Lung (tissue), 12 donors: ENCODE results near the gene SPATS2L. TPM values are rescaled to one million over a fixed set of nuclear protein-coding genes. Genes with fewer than 3 reads are reported as not detected.

Source experiments
- ATAC-seq: fragments of 200-7000 bp; cut with Tn5 transposase; one replicate; pipeline ENCODE4 v1.9.1; 2020; ENCODE audit warnings: moderate number of reproducible peaks; ENCODE audit not compliant: insufficient read depth, low FRiP score
- DNase-seq, 3 donors: peaks; one replicate each; pipeline ENCODE4 v3.0.0-alpha.2; 2013 to 2017
- H3K27ac ChIP-seq, 2 donors: one replicate each; pipeline ENCODE4 v1.5.1; 2013; ENCODE audit warnings: mild to moderate bottlenecking in 2 of 2, moderate library complexity in 2 of 2, control low read depth in 1 of 2, inconsistent platforms in 1 of 2, low read depth in 1 of 2, low read length in 1 of 2
- H3K27me3 ChIP-seq, 3 donors: one replicate each; pipeline ENCODE4 v1.5.1; 2013; ENCODE audit warnings: low read length in 2 of 3; ENCODE audit not compliant: control insufficient read depth in 3 of 3, insufficient read depth in 3 of 3
- H3K36me3 ChIP-seq, 4 donors: one replicate each; pipeline ENCODE4 v1.5.1; 2013; ENCODE audit warnings: low read length in 4 of 4, mild to moderate bottlenecking in 1 of 4, moderate library complexity in 1 of 4; ENCODE audit not compliant: control insufficient read depth in 4 of 4, insufficient read depth in 4 of 4
- H3K4me1 ChIP-seq, 5 donors: one replicate each; pipeline ENCODE4 v1.5.1; 2013; ENCODE audit warnings: low read length in 5 of 5, mild to moderate bottlenecking in 2 of 5, moderate library complexity in 1 of 5; ENCODE audit not compliant: control insufficient read depth in 5 of 5, insufficient read depth in 5 of 5
- H3K4me3 ChIP-seq: one replicate; pipeline ENCODE4 v1.5.1; 2013; ENCODE audit warnings: mild to moderate bottlenecking, control low read depth, moderate library complexity
- H3K9ac ChIP-seq, 2 donors: one replicate each; pipeline ENCODE4 v1.5.1; 2013; ENCODE audit warnings: low read length in 2 of 2, control low read depth in 1 of 2; ENCODE audit not compliant: insufficient read depth in 1 of 2
- H3K9me3 ChIP-seq, 4 donors: one replicate each; pipeline ENCODE4 v1.5.1; 2013; ENCODE audit warnings: low read length in 3 of 4, mild to moderate bottlenecking in 1 of 4, moderate library complexity in 1 of 4; ENCODE audit not compliant: control insufficient read depth in 4 of 4, insufficient read depth in 3 of 4
- CTCF ChIP-seq: IDR thresholded peaks from 2 replicates; pipeline ENCODE4 v1.5.1; 2012; ENCODE audit warnings: mild to moderate bottlenecking; ENCODE audit errors: control extremely low read depth, extremely low read depth
- WGBS, 2 donors: extraction: QIAGEN DNeasy Blood & Tissue Kit; methylation state at CpG; one replicate each; pipeline ENCODE4 v1.1.7; 2013; 5-methylcytosine and 5-hydroxymethylcytosine counted together
- polyA plus RNA-seq, 2 donors: library from polyadenylated mRNA; stranded (reverse); fragments of 200-250 nt; gene quantifications; one replicate each; pipeline ENCODE4 v1.2.1, GENCODE V29; 2013
- total RNA-seq, 2 donors: library from RNA; depleted of rRNA in 1 of 2; stranded (reverse); fragments of >200 nt in 1 of 2; gene quantifications; one replicate each; pipeline ENCODE4 v1.2.1, GENCODE V29; 2014 to 2021
- donor health status: control.
- donor health status: control.
- donor health status: Bipolar disorder and iron deficiency.
- donor health status: healthy.
- donor health status: DM: yes; HTN: yes; CAD: no.

SPATS2L gene
- total and polyA plus RNA-seq, 4 donors: 30.5 to 96.8 (median 57.2) TPM

- no peak overlapping the region for H3K9ac ChIP-seq
- no peaks in the 10 kb centered on the region for H3K27me3 ChIP-seq
- H3K4me1 ChIP-seq: no peaks in the 10 kb centered on the region
- H3K27ac ChIP-seq: no peak overlapping the region
- H3K4me3 ChIP-seq: no peak overlapping the region
- DNase-seq (no peak), ATAC-seq (no peak)
- no peaks in the 10 kb centered on the region for H3K36me3 ChIP-seq
- no peak for TF ChIP-seq CTCF
- WGBS, 2 donors: 80 to 92% methylated on average over 5 of the region's 5 CpGs
- H3K9me3 ChIP-seq: no peaks in the 10 kb centered on the region
These were observed 17.6 kb upstream of the SPATS2L start for GRCh38 chr2:200288670-200289429.

GRCh38 chr2:200296118-200296517, 10.4 kb upstream of the SPATS2L start:
- Histone ChIP-seq H3K27me3 (no peaks in the 10 kb centered on the region), H3K9me3 (no peaks in the 10 kb centered on the region), H3K4me1 (peaks cover 0 to 9% (median 0%) of the 10 kb centered on the region in 5 donors), H3K27ac (no peak overlapping the region), H3K36me3 (no peaks in the 10 kb centered on the region), H3K4me3 (no peak overlapping the region), H3K9ac (no peak overlapping the region)
- WGBS, 2 donors: 96 to 100% methylated on average over 1 of the region's 1 CpG
- ATAC-seq (no peak), DNase-seq (no peak)
- TF ChIP-seq CTCF: no peak

- H3K4me3 ChIP-seq: no peak overlapping the region
- H3K9ac ChIP-seq: no peak overlapping the region
- H3K4me1 ChIP-seq: peaks cover 0 to 15% (median 0%) of the 10 kb centered on the region in 5 donors
- no peak for DNase-seq
- H3K27ac ChIP-seq: no peak overlapping the region
- H3K36me3 ChIP-seq: no peaks in the 10 kb centered on the region
- TF ChIP-seq CTCF: no peak
- ATAC-seq: no peak
- H3K27me3 ChIP-seq: no peaks in the 10 kb centered on the region
- 88 to 91% methylated on average over 5 of the region's 5 CpGs for WGBS, 2 donors
- no peaks in the 10 kb centered on the region for H3K9me3 ChIP-seq
These were observed 9.4 kb upstream of the SPATS2L start for GRCh38 chr2:200297100-200297499.
